Colonic mucosa (tissue), 4 donors: ENCODE results near the gene LMO2. TPM values are rescaled to one million over a fixed set of nuclear protein-coding genes. Genes with fewer than 3 reads are reported as not detected.

ENCODE experiments used
- DNase-seq: peaks from one replicate; pipeline ENCODE4 v3.0.0-alpha.2; 2020
- H3K27ac ChIP-seq: fragments of 200-600 bp; one replicate; pipeline ENCODE4 v1.8.0; 2021
- H3K27me3 ChIP-seq: fragments of 200-600 bp; one replicate; pipeline ENCODE4 v1.8.0; 2021
- H3K36me3 ChIP-seq: fragments of 200-600 bp; one replicate; pipeline ENCODE4 v1.8.0; 2021
- H3K4me1 ChIP-seq: fragments of 200-600 bp; one replicate; pipeline ENCODE4 v1.8.0; 2021; ENCODE audit warnings: mild to moderate bottlenecking
- H3K4me3 ChIP-seq: fragments of 200-600 bp; one replicate; pipeline ENCODE4 v1.8.0; 2021
- H3K9ac ChIP-seq, 2 donors: one replicate each; pipeline ENCODE4 v1.7.0; 2013; ENCODE audit warnings: control low read depth in 2 of 2, low read depth in 2 of 2, low read length in 2 of 2
- H3K9me3 ChIP-seq: fragments of 200-600 bp; one replicate; pipeline ENCODE4 v1.8.0; 2021
- intact Hi-C: fragments of 100-400 bp; cut with DNase I; formaldehyde crosslinking; loops from one replicate; pipeline ENCODE4 v1.14.1; 2022
- total RNA-seq, 2 donors: library from RNA; stranded (reverse); fragmentation: NEBNext Ultra II Directional in 1 of 2; extraction: Animal tissue kit (Norgen Biotek cat#: 25700) in 1 of 2; gene quantifications; one replicate each; pipeline ENCODE4 v1.2.1, GENCODE V29; 2021
- TF ChIP-seq, protein P1 (sequence below): fragments of 200-600 bp; IDR thresholded peaks from one replicate; pipeline ENCODE4 v1.8.0; 2022; ENCODE audit warnings: antibody characterized with exemption, mild to moderate bottlenecking
- donor health status: healthy.
- donor health status: DM: no; HTN: no; CAD: no.
- donor health status: DM: no; HTN: no; CAD: no.

Gene LMO2
- total RNA-seq, 2 donors from 2014 or later, result 7.2 to 11.3 TPM

GRCh38 chr11:33906484-33907186 is 14.8 kb upstream of the LMO2 start:
- H3K9ac ChIP-seq, result no peak overlapping the region
- H3K4me3 ChIP-seq, result no peak overlapping the region
- no peak overlapping the region for H3K27ac ChIP-seq
- H3K27me3 ChIP-seq, result no peaks in the 10 kb centered on the region
- no peaks in the 10 kb centered on the region for H3K36me3 ChIP-seq
- H3K4me1 ChIP-seq, result no peaks in the 10 kb centered on the region
- intact Hi-C loops, result no loop called here
- no peak for DNase-seq
- TF ChIP-seq, protein P1, sequence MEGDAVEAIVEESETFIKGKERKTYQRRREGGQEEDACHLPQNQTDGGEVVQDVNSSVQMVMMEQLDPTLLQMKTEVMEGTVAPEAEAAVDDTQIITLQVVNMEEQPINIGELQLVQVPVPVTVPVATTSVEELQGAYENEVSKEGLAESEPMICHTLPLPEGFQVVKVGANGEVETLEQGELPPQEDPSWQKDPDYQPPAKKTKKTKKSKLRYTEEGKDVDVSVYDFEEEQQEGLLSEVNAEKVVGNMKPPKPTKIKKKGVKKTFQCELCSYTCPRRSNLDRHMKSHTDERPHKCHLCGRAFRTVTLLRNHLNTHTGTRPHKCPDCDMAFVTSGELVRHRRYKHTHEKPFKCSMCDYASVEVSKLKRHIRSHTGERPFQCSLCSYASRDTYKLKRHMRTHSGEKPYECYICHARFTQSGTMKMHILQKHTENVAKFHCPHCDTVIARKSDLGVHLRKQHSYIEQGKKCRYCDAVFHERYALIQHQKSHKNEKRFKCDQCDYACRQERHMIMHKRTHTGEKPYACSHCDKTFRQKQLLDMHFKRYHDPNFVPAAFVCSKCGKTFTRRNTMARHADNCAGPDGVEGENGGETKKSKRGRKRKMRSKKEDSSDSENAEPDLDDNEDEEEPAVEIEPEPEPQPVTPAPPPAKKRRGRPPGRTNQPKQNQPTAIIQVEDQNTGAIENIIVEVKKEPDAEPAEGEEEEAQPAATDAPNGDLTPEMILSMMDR, result no peak
- no peaks in the 10 kb centered on the region for H3K9me3 ChIP-seq

DNA sequence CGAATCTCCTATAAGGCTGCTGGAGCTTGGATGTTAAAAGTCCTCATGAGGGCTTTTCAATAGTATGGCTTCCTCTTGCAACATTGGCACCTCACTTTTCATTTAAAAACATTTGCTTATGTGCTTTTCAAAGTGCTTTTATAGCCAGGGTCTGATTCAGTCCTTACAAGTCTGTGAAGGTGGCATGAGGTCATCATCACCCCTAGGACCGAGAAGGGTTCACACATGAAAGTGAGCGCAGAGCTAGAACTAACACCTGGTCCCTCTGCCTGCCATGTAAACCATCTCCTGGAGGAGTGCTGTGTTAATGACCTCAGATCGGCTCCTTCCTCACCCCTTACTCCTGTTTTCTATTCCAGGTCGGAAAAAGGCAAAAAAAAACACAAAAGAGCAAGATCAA is 12.2 kb upstream of the LMO2 start:
- no peaks in the 10 kb centered on the region for H3K27me3 ChIP-seq
- TF ChIP-seq, protein P1, result no peak
- H3K27ac ChIP-seq, result no peak overlapping the region
- H3K36me3 ChIP-seq, result no peaks in the 10 kb centered on the region
- no peaks in the 10 kb centered on the region for H3K4me1 ChIP-seq
- no peak for DNase-seq
- no peak overlapping the region for H3K4me3 ChIP-seq
- intact Hi-C loops, result no loop called here
- no peaks in the 10 kb centered on the region for H3K9me3 ChIP-seq
- H3K9ac ChIP-seq, result no peak overlapping the region

DNA sequence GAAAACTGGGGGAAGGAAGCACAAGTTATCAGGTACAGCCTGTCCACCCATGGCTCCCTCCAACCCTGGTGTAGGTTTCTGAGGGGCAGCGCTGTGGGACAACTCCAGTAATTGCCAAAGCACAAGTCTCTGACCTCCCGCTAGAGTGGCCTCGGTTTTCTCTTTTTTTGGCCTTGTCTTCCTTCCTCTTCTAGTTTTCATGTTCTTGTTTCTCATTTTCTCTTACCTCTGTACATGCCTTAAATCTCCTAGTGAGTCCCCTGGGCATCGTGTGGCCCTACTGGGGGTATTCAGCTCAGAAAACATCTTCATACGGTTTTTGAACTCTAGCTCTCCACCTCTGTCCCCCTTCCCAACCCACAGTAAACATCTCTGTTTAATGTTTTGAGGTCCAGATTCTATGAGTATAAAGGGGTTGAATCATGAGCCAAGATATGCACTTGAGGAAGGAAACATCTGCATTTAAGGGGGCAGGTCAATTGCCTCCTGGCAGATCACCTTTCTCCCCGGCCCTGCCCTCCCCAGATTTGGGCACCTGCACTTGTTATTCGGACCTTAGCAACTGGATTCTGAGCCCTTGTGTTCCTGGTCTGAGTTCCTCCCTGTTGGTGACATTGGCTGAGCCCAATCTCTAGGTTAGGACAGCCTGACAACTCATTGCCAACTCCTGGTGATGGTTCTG is 8.4 kb upstream of the LMO2 start:
- no peaks in the 10 kb centered on the region for H3K4me1 ChIP-seq
- intact Hi-C loops, result no loop called here
- no peaks in the 10 kb centered on the region for H3K36me3 ChIP-seq
- no peaks in the 10 kb centered on the region for H3K27me3 ChIP-seq
- TF ChIP-seq, protein P1, result no peak
- H3K4me3 ChIP-seq, result no peak overlapping the region
- H3K27ac ChIP-seq, result no peak overlapping the region
- no peaks in the 10 kb centered on the region for H3K9me3 ChIP-seq
- no peak for DNase-seq
- no peak overlapping the region for H3K9ac ChIP-seq

GRCh38 chr11:33899400-33900037 is 7.6 kb upstream of the LMO2 start:
- Histone ChIP-seq H3K4me1 (no peaks in the 10 kb centered on the region), H3K4me3 (no peak overlapping the region), H3K9ac (no peak overlapping the region), H3K27me3 (no peaks in the 10 kb centered on the region), H3K27ac (no peak overlapping the region), H3K36me3 (no peaks in the 10 kb centered on the region), H3K9me3 (no peaks in the 10 kb centered on the region)
- intact Hi-C loops, result no loop called here
- TF ChIP-seq, protein P1, result no peak
- DNase-seq, result peak; percentile 64

- intact Hi-C loops, result no loop called here
- no peaks in the 10 kb centered on the region for H3K9me3 ChIP-seq
- DNase-seq, result no peak
- no peak overlapping the region for H3K27ac ChIP-seq
- no peak overlapping the region for H3K4me3 ChIP-seq
- H3K36me3 ChIP-seq, result no peaks in the 10 kb centered on the region
- H3K9ac ChIP-seq, result no peak overlapping the region
- no peaks in the 10 kb centered on the region for H3K4me1 ChIP-seq
- TF ChIP-seq, protein P1, result no peak
- no peaks in the 10 kb centered on the region for H3K27me3 ChIP-seq
These were observed 7.1 kb upstream of the LMO2 start for GRCh38 chr11:33898957-33899356.
